ENCODE measurements around the gene STARD10.
"Not testable (repeated sequence)": the region's sequence is repeated elsewhere in the genome, so short reads cannot be mapped to it uniquely, and the experiment has no call there.

Gene STARD10

GRCh38 chr11:72807021-72807693 is 13.3 kb upstream of the STARD10 start:
- DNase-seq: no peak

- DNase-seq: not testable (repeated sequence)
Observed at GRCh38 chr11:72806378-72806777, 12.5 kb upstream of the STARD10 start.

GRCh38 chr11:72805216-72805615 is 11.4 kb upstream of the STARD10 start:
- no peak for DNase-seq

- no peak for DNase-seq
Observed at GRCh38 chr11:72802822-72803221, 9.0 kb upstream of the STARD10 start.

GRCh38 chr11:72799441-72799840 is 5.6 kb upstream of the STARD10 start:
- DNase-seq: no peak

GRCh38 chr11:72798361-72798760 is 4.5 kb upstream of the STARD10 start:
- DNase-seq: no peak

- no peak for DNase-seq
Observed at GRCh38 chr11:72793076-72793424, 797 bp downstream of the STARD10 start.

- no peak for DNase-seq
Observed at GRCh38 chr11:72792437-72793021, 1.3 kb downstream of the STARD10 start.

- not testable (repeated sequence) for DNase-seq
Observed at GRCh38 chr11:72791228-72791627, 2.6 kb downstream of the STARD10 start.

- DNase-seq: no peak
Observed at GRCh38 chr11:72789493-72790131, 4.2 kb downstream of the STARD10 start.

- no peak for DNase-seq
Observed at GRCh38 chr11:72788241-72788640, 5.6 kb downstream of the STARD10 start.

GRCh38 chr11:72787216-72788104 is 6.4 kb downstream of the STARD10 start:
- DNase-seq: no peak

- DNase-seq: no peak
Observed at GRCh38 chr11:72786305-72787215, 7.3 kb downstream of the STARD10 start.

GRCh38 chr11:72784662-72785061 is 9.2 kb downstream of the STARD10 start:
- DNase-seq: no peak

GRCh38 chr11:72783144-72783905 is 10.5 kb downstream of the STARD10 start:
- no peak for DNase-seq

GRCh38 chr11:72782081-72782920 is 11.5 kb downstream of the STARD10 start:
- no peak for DNase-seq

GRCh38 chr11:72781313-72782080 is 12.3 kb downstream of the STARD10 start:
- peak; percentile 59 for DNase-seq

GRCh38 chr11:72781063-72781312 is 12.9 kb downstream of the STARD10 start:
- DNase-seq: no peak

GRCh38 chr11:72780296-72781062 is 13.4 kb downstream of the STARD10 start:
- DNase-seq: no peak
